Mesothelial cell of epicardium (in vitro differentiated cells): ENCODE results near the gene PPM1B. TPM values are rescaled to one million over a fixed set of nuclear protein-coding genes. Genes with fewer than 3 reads are reported as not detected.

Source experiments
- DNase-seq, 2 experiments: peaks; one replicate each; pipeline ENCODE4 v3.0.0; 2021; ENCODE audit warnings: low spot score in 2 of 2; ENCODE audit not compliant: unreplicated experiment in 2 of 2
- H3K27ac Mint-ChIP-seq: 2 replicates; pipeline ENCODE4 v1.8.0; 2021; ENCODE audit warnings: mixed read lengths
- H3K27me3 Mint-ChIP-seq: 2 replicates; pipeline ENCODE4 v1.8.0; 2021; ENCODE audit warnings: low read depth, mixed read lengths
- H3K36me3 Mint-ChIP-seq: 2 replicates; pipeline ENCODE4 v1.8.0; 2021; ENCODE audit warnings: mixed read lengths
- H3K4me1 Mint-ChIP-seq: 2 replicates; pipeline ENCODE4 v1.8.0; 2021; ENCODE audit warnings: mixed read lengths
- H3K4me3 Mint-ChIP-seq: 2 replicates; pipeline ENCODE4 v1.8.0; 2021; ENCODE audit warnings: mild to moderate bottlenecking, moderate library complexity, mixed read lengths
- H3K9me3 Mint-ChIP-seq: 2 replicates; pipeline ENCODE4 v1.8.0; 2021; ENCODE audit warnings: mixed read lengths
- CTCF ChIP-seq: fragments of 200-600 bp; sonication (generic); IDR thresholded peaks from one replicate; pipeline ENCODE4 v1.5.0; 2021; ENCODE audit warnings: antibody characterized with exemption; ENCODE audit not compliant: unreplicated experiment
- total RNA-seq: library from RNA; stranded (reverse); gene quantifications from 3 replicates; pipeline ENCODE4 v1.2.1, GENCODE V29; 2021

PPM1B gene
- total RNA-seq, 1 donor from 2014 or later, result 36.4 TPM

GRCh38 chr2:44210362-44210761, 41.7 kb downstream of the PPM1B start:
- Mint-ChIP-seq H3K27ac (no peak overlapping the region), H3K4me1 (no peaks in the 10 kb centered on the region), H3K27me3 (no peaks in the 10 kb centered on the region), H3K9me3 (peaks cover 11% of the 10 kb centered on the region), H3K36me3 (peaks cover 25% of the 10 kb centered on the region), H3K4me3 (no peak overlapping the region)
- no peak for TF ChIP-seq CTCF
- DNase-seq, result no peak

- DNase-seq, result no peak
- H3K4me3 Mint-ChIP-seq, result no peak overlapping the region
- peaks cover 11% of the 10 kb centered on the region for H3K9me3 Mint-ChIP-seq
- no peaks in the 10 kb centered on the region for H3K27me3 Mint-ChIP-seq
- no peak overlapping the region for H3K27ac Mint-ChIP-seq
- no peak for TF ChIP-seq CTCF
- H3K4me1 Mint-ChIP-seq, result no peaks in the 10 kb centered on the region
- H3K36me3 Mint-ChIP-seq, result peaks cover 30% of the 10 kb centered on the region
Measured at GRCh38 chr2:44211183-44211582, 42.5 kb downstream of the PPM1B start.

- H3K4me1 Mint-ChIP-seq, result no peaks in the 10 kb centered on the region
- no peaks in the 10 kb centered on the region for H3K27me3 Mint-ChIP-seq
- H3K4me3 Mint-ChIP-seq, result no peak overlapping the region
- H3K9me3 Mint-ChIP-seq, result peaks cover 11% of the 10 kb centered on the region
- no peak overlapping the region for H3K27ac Mint-ChIP-seq
- no peak for DNase-seq
- no peak for TF ChIP-seq CTCF
- peaks cover 32% of the 10 kb centered on the region for H3K36me3 Mint-ChIP-seq
Measured at GRCh38 chr2:44212302-44212701, 43.6 kb downstream of the PPM1B start.

GRCh38 chr2:44215827-44216226, 47.2 kb downstream of the PPM1B start:
- Mint-ChIP-seq H3K36me3 (peaks cover 22% of the 10 kb centered on the region), H3K4me3 (no peak overlapping the region), H3K9me3 (no peaks in the 10 kb centered on the region), H3K4me1 (no peaks in the 10 kb centered on the region), H3K27ac (no peak overlapping the region), H3K27me3 (no peaks in the 10 kb centered on the region)
- DNase-seq, result no peak
- no peak for TF ChIP-seq CTCF

- TF ChIP-seq CTCF, result no peak
- Mint-ChIP-seq H3K4me1 (no peaks in the 10 kb centered on the region), H3K4me3 (no peak overlapping the region), H3K36me3 (peaks cover 12% of the 10 kb centered on the region), H3K27ac (no peak overlapping the region), H3K27me3 (no peaks in the 10 kb centered on the region), H3K9me3 (no peaks in the 10 kb centered on the region)
- DNase-seq, result no peak
Measured at GRCh38 chr2:44218771-44219170, 50.1 kb downstream of the PPM1B start.

- H3K4me3 Mint-ChIP-seq, result no peak overlapping the region
- no peak overlapping the region for H3K27ac Mint-ChIP-seq
- peaks cover 2% of the 10 kb centered on the region for H3K4me1 Mint-ChIP-seq
- H3K36me3 Mint-ChIP-seq, result peaks cover 8% of the 10 kb centered on the region
- TF ChIP-seq CTCF, result no peak
- no peaks in the 10 kb centered on the region for H3K9me3 Mint-ChIP-seq
- no peak for DNase-seq
- H3K27me3 Mint-ChIP-seq, result no peaks in the 10 kb centered on the region
Measured at GRCh38 chr2:44226753-44227152, 58.1 kb downstream of the PPM1B start.
